K562 (cell line): ENCODE results near the gene SAMD4A. TPM values are rescaled to one million over a fixed set of nuclear protein-coding genes. Genes with fewer than 3 reads are reported as not detected.
A peak's percentile ranks its signal among the peaks of the same experiment; 100 is the strongest.

Experiments used
- BRCA1 ChIP-seq, 2 experiments: fragments of 450-650 bp in 1 of 2; sonication (generic) in 1 of 2; formaldehyde crosslinking in 1 of 2; IDR thresholded peaks; 2 replicates each; pipeline versions ENCODE4 v1.5.0 to v1.6.1; 2017 to 2020; ENCODE audit warnings: mild to moderate bottlenecking in 1 of 2, missing genetic modification reagents in 1 of 2
- BRF1 ChIP-seq: IDR thresholded peaks from 3 replicates; pipeline ENCODE4 v1.6.1; 2011; ENCODE audit warnings: borderline replicate concordance, mild to moderate bottlenecking; ENCODE audit not compliant: insufficient read length; ENCODE audit errors: extremely low read depth
- HLTF ChIP-seq: fragments of 450-650 bp; IDR thresholded peaks from 2 replicates; pipeline ENCODE4 v1.6.1; 2016
- NCOA6 ChIP-seq: fragments of 450-650 bp; IDR thresholded peaks from 2 replicates; pipeline ENCODE4 v1.6.1; 2017; ENCODE audit warnings: mild to moderate bottlenecking
- PCBP2 ChIP-seq: fragments of 200-400 bp; formaldehyde crosslinking; IDR thresholded peaks from 2 replicates; pipeline ENCODE4 v1.6.1; 2018; ENCODE audit warnings: low read length, low read depth, mild to moderate bottlenecking, moderate library complexity; ENCODE audit not compliant: poor library complexity, severe bottlenecking
- RAD21 ChIP-seq, 2 experiments: fragments of 250-450 bp in 1 of 2; fragments of 450-650 bp in 1 of 2; sonication (Bioruptor Pico) in 1 of 2; formaldehyde crosslinking in 1 of 2; IDR thresholded peaks in 1 of 2; conservative IDR thresholded peaks in 1 of 2; 2 replicates each; pipeline versions ENCODE4 v1.4.0 to v1.8.0; 2020 to 2022; ENCODE audit warnings: mild to moderate bottlenecking in 2 of 2, moderate library complexity in 1 of 2
- RBM25 ChIP-seq: fragments of 200-400 bp; formaldehyde crosslinking; IDR thresholded peaks from 2 replicates; pipeline ENCODE4 v1.6.1; 2018; ENCODE audit warnings: low read length, low read depth, moderate library complexity; ENCODE audit not compliant: severe bottlenecking
- RCOR1 ChIP-seq, 2 experiments: IDR thresholded peaks; 2 replicates each; pipeline ENCODE4 v1.6.1; 2012; ENCODE audit warnings: low read depth in 2 of 2, low read length in 2 of 2, borderline replicate concordance in 1 of 2, improper control_type of control experiment in 1 of 2
- ZC3H4 ChIP-seq: sonication (generic); formaldehyde crosslinking; IDR thresholded peaks from 2 replicates; pipeline ENCODE4 v1.9.0; 2021; ENCODE audit warnings: missing genetic modification reagents, borderline replicate concordance
- ZFX ChIP-seq: sonication (generic); formaldehyde crosslinking; IDR thresholded peaks from 2 replicates; pipeline ENCODE4 v1.8.0; 2022; ENCODE audit warnings: mild to moderate bottlenecking, missing genetic modification reagents, moderate library complexity
- ZKSCAN8 ChIP-seq: fragments of 200-800 bp; sonication (Bioruptor generic); IDR thresholded peaks from 2 replicates; pipeline ENCODE4 v1.6.1; 2016; ENCODE audit warnings: missing genetic modification characterization, missing compliant biosample characterization
- ZNF232 ChIP-seq: sonication (generic); formaldehyde crosslinking; IDR thresholded peaks from 2 replicates; pipeline ENCODE4 v1.8.0; 2022; ENCODE audit warnings: mild to moderate bottlenecking, missing genetic modification reagents
- polyA plus RNA-seq, 8 experiments: library from polyadenylated mRNA; depleted of rRNA in 4 of 8; stranded (reverse) in 5 of 8; unstranded in 3 of 8; fragments of >200 nt; fragmentation: Nextera tagmentation in 2 of 8; fragmentation: Illumina TruSeq in 1 of 8; extraction: Ambion mirVana in 2 of 8; extraction: Trizol in 1 of 8; gene quantifications; 2 replicates each; pipeline versions ENCODE4 v1.2.1 to v1.2.3, GENCODE V29; 2011 to 2014; ENCODE audit warnings: inconsistent platforms in 1 of 8, missing spikeins in 1 of 8
- total RNA-seq, 7 experiments: library from RNA; depleted of rRNA in 6 of 7; stranded (reverse); fragments of >200 nt in 6 of 7; fragmentation: Illumina TruSeq in 2 of 7; extraction: Trizol in 2 of 7; gene quantifications; 2 replicates each; pipeline versions ENCODE4 v1.2.1 to v1.2.3, GENCODE V29; 2011 to 2021; ENCODE audit warnings: low replicate concordance in 1 of 7
- TF ChIP-seq, protein P1 (sequence below), 2 experiments: fragments of 450-650 bp; conservative IDR thresholded peaks; 2 replicates each; pipeline ENCODE4 v1.6.1; 2017; ENCODE audit warnings: mild to moderate bottlenecking in 2 of 2, moderate library complexity in 2 of 2
- TF ChIP-seq, protein P2 (sequence below): sonication (generic); formaldehyde crosslinking; IDR thresholded peaks from 2 replicates; pipeline ENCODE4 v1.9.0; 2022; ENCODE audit warnings: mild to moderate bottlenecking, missing genetic modification reagents
- TF ChIP-seq, protein P3 (sequence below): fragments of 450-650 bp; formaldehyde crosslinking; IDR thresholded peaks from 2 replicates; pipeline ENCODE4 v1.4.0; 2020; ENCODE audit warnings: mild to moderate bottlenecking, moderate library complexity
- TF ChIP-seq, protein P4 (sequence below), 3 experiments: IDR thresholded peaks in 2 of 3; conservative IDR thresholded peaks in 1 of 3; 2 replicates each; pipeline ENCODE4 v1.5.1; 2011 to 2012; ENCODE audit warnings: low read length in 3 of 3, mild to moderate bottlenecking in 3 of 3, control low read depth in 2 of 3, improper control_type of control experiment in 1 of 3, inconsistent platforms in 1 of 3, low read depth in 1 of 3, mixed read lengths in 1 of 3, moderate library complexity in 1 of 3; ENCODE audit not compliant: insufficient read depth in 2 of 3
- TF ChIP-seq, protein P5 (sequence below): sonication (generic); formaldehyde crosslinking; IDR thresholded peaks from 2 replicates; pipeline ENCODE4 v1.4.0; 2020; ENCODE audit warnings: mild to moderate bottlenecking, missing genetic modification reagents

The SAMD4A gene
- total and polyA plus RNA-seq, 9 of the 15 experiments (the other 6 are each of a cell fraction or from before 2014, with no cell fraction given), result 0.66 to 6.8 (median 3.3) TPM

DNA sequence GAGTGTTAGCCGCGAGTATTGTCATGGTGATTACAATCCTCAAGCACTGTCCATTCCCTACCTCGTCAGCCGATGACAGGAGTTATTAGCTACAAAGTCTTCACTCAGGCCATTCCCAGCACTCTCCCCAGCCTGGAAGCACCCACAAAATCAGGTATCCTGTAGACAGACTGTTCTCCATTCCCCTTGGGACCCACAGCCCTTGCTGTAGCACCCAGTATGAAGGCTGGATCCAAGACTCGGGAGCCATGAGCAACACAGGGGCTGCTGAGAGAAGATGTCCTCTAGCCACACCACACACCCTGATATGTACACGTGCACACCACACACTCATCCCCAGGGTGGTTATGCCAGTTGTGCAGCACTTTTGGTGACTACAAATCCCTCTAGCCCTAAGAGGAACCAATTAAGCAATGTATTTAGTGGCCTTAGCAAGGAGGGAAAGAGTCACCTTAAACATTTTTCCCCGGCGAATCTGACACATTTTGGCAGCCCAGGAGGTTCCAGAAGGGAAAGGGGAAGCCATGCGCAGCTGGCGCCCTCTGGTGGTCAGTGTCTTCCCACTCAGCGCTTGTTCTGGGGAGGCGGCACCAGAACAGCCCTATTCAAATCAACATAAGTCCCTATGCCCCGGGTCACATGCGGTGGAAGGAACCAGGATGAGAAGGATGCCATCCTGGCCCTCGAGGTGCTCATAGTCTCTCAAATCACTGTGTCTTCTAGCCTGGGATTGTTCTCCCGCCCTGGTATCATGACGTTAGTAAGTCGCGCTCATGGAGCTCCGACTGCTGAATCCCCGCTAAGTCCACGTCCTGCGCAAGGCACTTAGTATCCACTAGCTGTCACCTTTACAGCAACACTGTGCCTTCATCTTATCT, 238.8 kb downstream of the SAMD4A start (continued):
- TF ChIP-seq, protein P1, sequence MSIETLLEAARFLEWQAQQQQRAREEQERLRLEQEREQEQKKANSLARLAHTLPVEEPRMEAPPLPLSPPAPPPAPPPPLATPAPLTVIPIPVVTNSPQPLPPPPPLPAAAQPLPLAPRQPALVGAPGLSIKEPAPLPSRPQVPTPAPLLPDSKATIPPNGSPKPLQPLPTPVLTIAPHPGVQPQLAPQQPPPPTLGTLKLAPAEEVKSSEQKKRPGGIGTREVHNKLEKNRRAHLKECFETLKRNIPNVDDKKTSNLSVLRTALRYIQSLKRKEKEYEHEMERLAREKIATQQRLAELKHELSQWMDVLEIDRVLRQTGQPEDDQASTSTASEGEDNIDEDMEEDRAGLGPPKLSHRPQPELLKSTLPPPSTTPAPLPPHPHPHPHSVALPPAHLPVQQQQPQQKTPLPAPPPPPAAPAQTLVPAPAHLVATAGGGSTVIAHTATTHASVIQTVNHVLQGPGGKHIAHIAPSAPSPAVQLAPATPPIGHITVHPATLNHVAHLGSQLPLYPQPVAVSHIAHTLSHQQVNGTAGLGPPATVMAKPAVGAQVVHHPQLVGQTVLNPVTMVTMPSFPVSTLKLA (conservative IDR thresholded peaks at IDR 0.05), result peak in 1 of 2 experiments; percentile 52; a peak in 2 of 4 replicates
- no peak for TF ChIP-seq BRF1
- TF ChIP-seq ZKSCAN8 (CRISPR knock-in tag), result no peak
- TF ChIP-seq NCOA6, result no peak
- no peak for TF ChIP-seq ZC3H4 (CRISPR knock-in tag)
- TF ChIP-seq RBM25, result no peak
- TF ChIP-seq, protein P2, sequence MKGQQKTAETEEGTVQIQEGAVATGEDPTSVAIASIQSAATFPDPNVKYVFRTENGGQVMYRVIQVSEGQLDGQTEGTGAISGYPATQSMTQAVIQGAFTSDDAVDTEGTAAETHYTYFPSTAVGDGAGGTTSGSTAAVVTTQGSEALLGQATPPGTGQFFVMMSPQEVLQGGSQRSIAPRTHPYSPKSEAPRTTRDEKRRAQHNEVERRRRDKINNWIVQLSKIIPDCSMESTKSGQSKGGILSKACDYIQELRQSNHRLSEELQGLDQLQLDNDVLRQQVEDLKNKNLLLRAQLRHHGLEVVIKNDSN (CRISPR knock-in tag), result peak; percentile 43; the same call in 1 of the 2 replicates
- TF ChIP-seq RAD21 (CRISPR knock-in tag; conservative IDR thresholded peaks at IDR 0.05 in 1 of 2, IDR thresholded peaks at IDR 0.05 in 1 of 2), result peak; percentile 47 to 86
- no peak for TF ChIP-seq HLTF
- TF ChIP-seq RCOR1 (IDR thresholded peaks at IDR 0.05; ENCODE audit: borderline replicate concordance in 1 of 2, low read depth in 2 of 2, low read length in 2 of 2), result 0 out of 4 replicates have a peak, but pooled peaks of 1 of the 2 experiments have one; percentile 14
- TF ChIP-seq, protein P3, sequence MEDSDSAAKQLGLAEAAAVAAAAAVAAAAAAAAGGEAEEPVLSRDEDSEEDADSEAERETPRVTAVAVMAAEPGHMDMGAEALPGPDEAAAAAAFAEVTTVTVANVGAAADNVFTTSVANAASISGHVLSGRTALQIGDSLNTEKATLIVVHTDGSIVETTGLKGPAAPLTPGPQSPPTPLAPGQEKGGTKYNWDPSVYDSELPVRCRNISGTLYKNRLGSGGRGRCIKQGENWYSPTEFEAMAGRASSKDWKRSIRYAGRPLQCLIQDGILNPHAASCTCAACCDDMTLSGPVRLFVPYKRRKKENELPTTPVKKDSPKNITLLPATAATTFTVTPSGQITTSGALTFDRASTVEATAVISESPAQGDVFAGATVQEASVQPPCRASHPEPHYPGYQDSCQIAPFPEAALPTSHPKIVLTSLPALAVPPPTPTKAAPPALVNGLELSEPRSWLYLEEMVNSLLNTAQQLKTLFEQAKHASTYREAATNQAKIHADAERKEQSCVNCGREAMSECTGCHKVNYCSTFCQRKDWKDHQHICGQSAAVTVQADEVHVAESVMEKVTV (CRISPR knock-in tag), result peak; percentile 22; the same call in 1 of the 2 replicates
- TF ChIP-seq ZNF232 (CRISPR knock-in tag), result no peak
- TF ChIP-seq, protein P4, sequence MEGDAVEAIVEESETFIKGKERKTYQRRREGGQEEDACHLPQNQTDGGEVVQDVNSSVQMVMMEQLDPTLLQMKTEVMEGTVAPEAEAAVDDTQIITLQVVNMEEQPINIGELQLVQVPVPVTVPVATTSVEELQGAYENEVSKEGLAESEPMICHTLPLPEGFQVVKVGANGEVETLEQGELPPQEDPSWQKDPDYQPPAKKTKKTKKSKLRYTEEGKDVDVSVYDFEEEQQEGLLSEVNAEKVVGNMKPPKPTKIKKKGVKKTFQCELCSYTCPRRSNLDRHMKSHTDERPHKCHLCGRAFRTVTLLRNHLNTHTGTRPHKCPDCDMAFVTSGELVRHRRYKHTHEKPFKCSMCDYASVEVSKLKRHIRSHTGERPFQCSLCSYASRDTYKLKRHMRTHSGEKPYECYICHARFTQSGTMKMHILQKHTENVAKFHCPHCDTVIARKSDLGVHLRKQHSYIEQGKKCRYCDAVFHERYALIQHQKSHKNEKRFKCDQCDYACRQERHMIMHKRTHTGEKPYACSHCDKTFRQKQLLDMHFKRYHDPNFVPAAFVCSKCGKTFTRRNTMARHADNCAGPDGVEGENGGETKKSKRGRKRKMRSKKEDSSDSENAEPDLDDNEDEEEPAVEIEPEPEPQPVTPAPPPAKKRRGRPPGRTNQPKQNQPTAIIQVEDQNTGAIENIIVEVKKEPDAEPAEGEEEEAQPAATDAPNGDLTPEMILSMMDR (IDR thresholded peaks at IDR 0.05 in 2 of 3, conservative IDR thresholded peaks at IDR 0.05 in 1 of 3; ENCODE audit: insufficient read depth in 2 of 3, low read depth in 1 of 3, low read length in 3 of 3), result peak; percentile 83 to 89 (median 85)
- no peak for TF ChIP-seq ZFX (CRISPR knock-in tag)
- no peak for TF ChIP-seq BRCA1 (IDR thresholded peaks at IDR 0.05)
- TF ChIP-seq BRCA1 (CRISPR knock-in tag; IDR thresholded peaks at IDR 0.05), result no peak
- no peak for TF ChIP-seq PCBP2
- TF ChIP-seq, protein P5, sequence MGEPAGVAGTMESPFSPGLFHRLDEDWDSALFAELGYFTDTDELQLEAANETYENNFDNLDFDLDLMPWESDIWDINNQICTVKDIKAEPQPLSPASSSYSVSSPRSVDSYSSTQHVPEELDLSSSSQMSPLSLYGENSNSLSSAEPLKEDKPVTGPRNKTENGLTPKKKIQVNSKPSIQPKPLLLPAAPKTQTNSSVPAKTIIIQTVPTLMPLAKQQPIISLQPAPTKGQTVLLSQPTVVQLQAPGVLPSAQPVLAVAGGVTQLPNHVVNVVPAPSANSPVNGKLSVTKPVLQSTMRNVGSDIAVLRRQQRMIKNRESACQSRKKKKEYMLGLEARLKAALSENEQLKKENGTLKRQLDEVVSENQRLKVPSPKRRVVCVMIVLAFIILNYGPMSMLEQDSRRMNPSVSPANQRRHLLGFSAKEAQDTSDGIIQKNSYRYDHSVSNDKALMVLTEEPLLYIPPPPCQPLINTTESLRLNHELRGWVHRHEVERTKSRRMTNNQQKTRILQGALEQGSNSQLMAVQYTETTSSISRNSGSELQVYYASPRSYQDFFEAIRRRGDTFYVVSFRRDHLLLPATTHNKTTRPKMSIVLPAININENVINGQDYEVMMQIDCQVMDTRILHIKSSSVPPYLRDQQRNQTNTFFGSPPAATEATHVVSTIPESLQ, result no peak
